OCI-LY7 (cell line): ENCODE data around the gene SH2D3A. TPM values are rescaled to one million over a fixed set of nuclear protein-coding genes. Genes with fewer than 3 reads are reported as not detected.

Experiments used
- BruUV-seq: library from RNA; stranded (reverse); fragments of 400-500 nt; replicated peaks from 2 replicates; lab custom pipeline; 2021; lab: Mats Ljungman, UMichigan
- CTCF ChIA-PET: fragments of 300-600 bp; sonication (Branson Sonifier 250); formaldehyde crosslinking; loops from one replicate; lab custom pipeline; 2022; ENCODE audit warnings: antibody characterized with exemption; ENCODE audit not compliant: unreplicated experiment; lab: Charles Lee
- POLR2A ChIA-PET: fragments of 300-600 bp; sonication (Branson Sonifier 250); formaldehyde crosslinking; loops from one replicate; lab custom pipeline; 2022; ENCODE audit warnings: antibody characterized with exemption; lab: Charles Lee
- DNase-seq: peaks from one replicate; pipeline ENCODE4 v3.0.0-alpha.2; 2015; ENCODE audit warnings: low spot score
- H2AFZ ChIP-seq: fragments of 200-600 bp; sonication (generic), shearing (Covaris generic); 2 replicates; pipeline ENCODE4 v1.6.1; 2014; ENCODE audit warnings: mild to moderate bottlenecking, antibody characterized with exemption, low read length, moderate library complexity
- H3K27ac ChIP-seq: fragments of 200-600 bp; sonication (generic); 2 replicates; pipeline ENCODE4 v1.5.1; 2014; ENCODE audit warnings: mixed run types, low read depth, mild to moderate bottlenecking, moderate library complexity, low read length, inconsistent platforms; ENCODE audit not compliant: poor library complexity, severe bottlenecking
- H3K36me3 ChIP-seq: fragments of 200-600 bp; sonication (generic); 2 replicates; pipeline ENCODE4 v1.6.1; 2014; ENCODE audit warnings: mild to moderate bottlenecking, antibody characterized with exemption, low read length, moderate library complexity, mixed read lengths; ENCODE audit not compliant: insufficient read depth
- H3K4me1 ChIP-seq: fragments of 200-600 bp; sonication (generic); 2 replicates; pipeline ENCODE4 v1.5.1; 2014; ENCODE audit warnings: mild to moderate bottlenecking, low read length; ENCODE audit not compliant: insufficient read depth, poor library complexity, severe bottlenecking
- H3K4me2 ChIP-seq: fragments of 200-600 bp; sonication (generic); 2 replicates; pipeline ENCODE4 v1.6.1; 2014; ENCODE audit warnings: mild to moderate bottlenecking, low read length
- H3K4me3 ChIP-seq: fragments of 200-600 bp; sonication (generic); 2 replicates; pipeline ENCODE4 v1.5.1; 2014; ENCODE audit warnings: mild to moderate bottlenecking, low read depth, low read length; ENCODE audit not compliant: poor library complexity, severe bottlenecking
- H3K79me2 ChIP-seq: fragments of 200-600 bp; sonication (generic); 2 replicates; pipeline ENCODE4 v1.6.1; 2016; ENCODE audit warnings: low read depth, mild to moderate bottlenecking, low read length, moderate library complexity, mixed read lengths; ENCODE audit not compliant: insufficient read depth
- H3K9me2 ChIP-seq: fragments of 200-600 bp; sonication (generic); 2 replicates; pipeline ENCODE4 v1.6.1; 2016; ENCODE audit warnings: mild to moderate bottlenecking, low read length, mixed read lengths; ENCODE audit not compliant: insufficient read depth
- H3K9me3 ChIP-seq: fragments of 200-600 bp; sonication (generic); 2 replicates; pipeline ENCODE4 v1.6.1; 2014; ENCODE audit warnings: mild to moderate bottlenecking, mixed run types, low read length, mixed read lengths
- H4K20me1 ChIP-seq: fragments of 200-600 bp; sonication (generic); 2 replicates; pipeline ENCODE4 v1.6.1; 2014; ENCODE audit warnings: mild to moderate bottlenecking, antibody characterized with exemption, low read length, moderate library complexity, mixed read lengths; ENCODE audit not compliant: insufficient read depth
- CTCF ChIP-seq: fragments of 200-600 bp; sonication (generic); conservative IDR thresholded peaks from 2 replicates; pipeline ENCODE4 v1.5.1; 2014; ENCODE audit warnings: mild to moderate bottlenecking, antibody characterized with exemption, low read length, moderate library complexity, mixed read lengths
- EZH2phosphoT487 ChIP-seq: fragments of 200-600 bp; sonication (generic); IDR thresholded peaks from 2 replicates; pipeline ENCODE4 v1.6.1; 2018; ENCODE audit warnings: low read depth, borderline replicate concordance, mild to moderate bottlenecking, mixed run types, antibody characterized with exemption, low read length, moderate library complexity, mixed read lengths
- intact Hi-C: fragments of 100-400 bp; cut with micrococcal nuclease; formaldehyde crosslinking; loops from one replicate; pipeline ENCODE4 v1.10.0; 2022; ENCODE audit not compliant: unreplicated experiment
- total RNA-seq, 2 experiments: library from RNA; depleted of rRNA in 1 of 2; stranded (reverse); fragments of >200 nt in 1 of 2; shearing (Covaris generic) in 1 of 2; gene quantifications; 2 replicates each; pipeline ENCODE4 v1.2.3, GENCODE V29; 2014 to 2022

Gene SH2D3A
- total RNA-seq, 2 experiments from 2014 or later = 7.8 to 13.3 TPM

DNA sequence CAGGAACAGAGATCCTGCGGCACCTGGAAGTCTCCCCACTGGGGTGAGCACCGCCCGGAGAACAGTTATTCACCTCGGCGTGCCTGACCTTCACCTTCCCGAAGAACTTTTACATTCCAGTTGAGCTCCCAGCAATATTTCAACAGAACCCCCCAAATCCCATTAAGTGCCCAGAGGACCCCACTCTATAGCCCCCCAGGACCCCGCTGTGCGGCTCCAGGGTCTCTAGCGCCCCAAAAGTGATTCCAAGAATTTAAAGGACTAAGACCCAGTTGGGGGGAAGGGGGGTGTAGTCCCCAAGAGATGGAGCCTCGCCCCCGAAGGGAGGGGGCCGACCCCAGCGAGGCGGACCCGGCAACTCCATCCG is 30.3 kb downstream of the SH2D3A start:
- Histone ChIP-seq H3K9me2 (no peaks in the 10 kb centered on the region), H3K27ac (peak overlapping the region; percentile 74), H3K4me3 (peak overlapping the region; percentile 83), H3K79me2 (peaks cover 13% of the 10 kb centered on the region; the same call in 1 of the 2 replicates), H3K4me2 (peak overlapping the region; percentile 85), H3K4me1 (peaks cover 51% of the 10 kb centered on the region), H2AFZ (peak overlapping the region; percentile 26; the same call in 1 of the 2 replicates), H3K9me3 (no peaks in the 10 kb centered on the region), H3K36me3 (no peaks in the 10 kb centered on the region), H4K20me1 (no peaks in the 10 kb centered on the region)
- peak; percentile 72 for TF ChIP-seq CTCF
- TF ChIP-seq EZH2phosphoT487 = no peak
- CTCF ChIA-PET = interaction anchor here (1.7 kb wide), 1 partner anchor 127 kb away, joined by 5 read pairs; no protein-coding TSS in a partner anchor
- POLR2A ChIA-PET = interaction anchor here (1.0 to 1.8 kb wide), 3 partner anchors 15 to 127 kb away, joined by 3 to 6 read pairs (median 4); no protein-coding TSS in a partner anchor
- intact Hi-C loops = loop anchor here (1.0 to 5.0 kb wide), 6 partner anchors 36 to 364 kb away; partner anchors contain the start of gene ALKBH7
- no TSS peak for BruUV-seq
- DNase-seq = no peak

GRCh38 chr19:6736169-6736916 is 30.9 kb downstream of the SH2D3A start:
- POLR2A ChIA-PET = interaction anchor here (0.6 to 1.1 kb wide), 2 partner anchors 14 to 20 kb away, joined by 3 to 4 read pairs; no protein-coding TSS in a partner anchor
- peak overlapping the region; percentile 85 for H3K4me2 ChIP-seq

More at GRCh38 chr19:6736169-6736916, 30.9 kb downstream of the SH2D3A start:
- peak; percentile 90 for DNase-seq
- intact Hi-C loops = loop anchor here (2.0 to 5.0 kb wide), 4 partner anchors 104 to 364 kb away; partner anchors contain the start of gene ALKBH7
- Histone ChIP-seq H3K9me2 (no peaks in the 10 kb centered on the region), H3K79me2 (peaks cover 13% of the 10 kb centered on the region; the same call in 1 of the 2 replicates), H3K9me3 (no peaks in the 10 kb centered on the region), H2AFZ (peak overlapping the region; percentile 26; the same call in 1 of the 2 replicates), H3K4me1 (peaks cover 45% of the 10 kb centered on the region), H3K36me3 (no peaks in the 10 kb centered on the region), H3K27ac (peak overlapping the region; percentile 74), H4K20me1 (no peaks in the 10 kb centered on the region), H3K4me3 (peak overlapping the region; percentile 83)
- TSS peak; percentile 70 for BruUV-seq
- TF ChIP-seq EZH2phosphoT487 = no peak
- peak; percentile 87 for TF ChIP-seq CTCF
- CTCF ChIA-PET = interaction anchor here (1.7 kb wide), 1 partner anchor 127 kb away, joined by 5 read pairs; no protein-coding TSS in a partner anchor
